ENCODE data around the gene RETREG3.

GRCh38 chr17:42563950-42564349 is 45.2 kb downstream of the RETREG3 start:
- TF ChIP-seq POLR2A (IDR thresholded peaks at IDR 0.05; ENCODE audit: low read depth, low read length) (no peak), TAF1 (IDR thresholded peaks at IDR 0.05; ENCODE audit: borderline replicate concordance, low read depth, low read length) (no peak), POLR2AphosphoS5 (IDR thresholded peaks at IDR 0.05; ENCODE audit: low read depth, low read length) (no peak)
